Measurements from ENCODE around the gene MOSPD3. TPM values are rescaled to one million over a fixed set of nuclear protein-coding genes. Genes with fewer than 3 reads are reported as not detected.
A peak's percentile ranks its signal among the peaks of the same experiment; 100 is the strongest.

The MOSPD3 gene
- polyA plus RNA-seq, 1 of the 3 experiments (the other 2 are of a cell fraction): 61.7 TPM

- 95% methylated on average over 14 of the region's 14 CpGs for WGBS (ENCODE audit: low lambda C conversion rate)
- Histone ChIP-seq H4K20me1 (ENCODE audit: insufficient read depth) (no peaks in the 10 kb centered on the region), H3K4me3 (ENCODE audit: low read depth in 2 of 2, low read length in 1 of 2) (no peak overlapping the region), H3K4me2 (no peak overlapping the region), H3K9ac (no peak overlapping the region), H3K9me2 (no peaks in the 10 kb centered on the region), H3K9me3 (no peaks in the 10 kb centered on the region), H3K27me3 (ENCODE audit: insufficient read depth) (no peaks in the 10 kb centered on the region), H3K79me2 (ENCODE audit: insufficient read depth) (no peaks in the 10 kb centered on the region), H2AFZ (ENCODE audit: low read depth) (no peak overlapping the region), H3K27ac (ENCODE audit: low read depth in 2 of 2, low read length in 1 of 2) (no peak overlapping the region), H3F3A (replicated peaks; ENCODE audit: insufficient read depth) (no peaks in the 10 kb centered on the region), H3K36me3 (replicated peaks in 1 of 2; ENCODE audit: control insufficient read depth in 1 of 2, insufficient read depth in 2 of 2, low read length in 1 of 2) (peaks cover 21 to 45% of the 10 kb centered on the region in 2 experiments), H3K4me1 (ENCODE audit: control insufficient read depth in 1 of 2, insufficient read depth in 2 of 2, low read depth in 1 of 2, low read length in 1 of 2) (peaks cover 0 to 10% of the 10 kb centered on the region in 2 experiments; a peak in 1 of 4 replicates)
- POLR2A ChIA-PET: no interaction called here
- no peak for TF ChIP-seq NRF1 (IDR thresholded peaks at IDR 0.05; ENCODE audit: low read depth, low read length)
- CTCF ChIA-PET: interaction anchor here (1.0 to 1.4 kb wide), 2 partner anchors 11 to 92 kb away, joined by 5 read pairs; partner anchors contain the start of gene NYAP1
- DNase-seq: peak; percentile 33
These were observed 37.1 kb upstream of the MOSPD3 start for GRCh38 chr7:100575206-100575631.

- H3K4me2 ChIP-seq: no peak overlapping the region
These were observed 36.5 kb upstream of the MOSPD3 start for GRCh38 chr7:100575746-100576383.

More at GRCh38 chr7:100575746-100576383, 36.5 kb upstream of the MOSPD3 start:
- H2AFZ ChIP-seq (ENCODE audit: low read depth): no peak overlapping the region
- H3K4me1 ChIP-seq (ENCODE audit: control insufficient read depth in 1 of 2, insufficient read depth in 2 of 2, low read depth in 1 of 2, low read length in 1 of 2): peaks cover 0 to 4% of the 10 kb centered on the region in 2 experiments; a peak in 1 of 4 replicates
- POLR2A ChIA-PET: interaction anchor here (0.6 kb wide), 1 partner anchor 173 kb away, joined by 3 read pairs; no protein-coding TSS in a partner anchor
- no peak overlapping the region for H3K27ac ChIP-seq (ENCODE audit: low read depth in 2 of 2, low read length in 1 of 2)
- no peaks in the 10 kb centered on the region for H3K27me3 ChIP-seq (ENCODE audit: insufficient read depth)
- peak; percentile 24 for DNase-seq
- no peaks in the 10 kb centered on the region for H4K20me1 ChIP-seq (ENCODE audit: insufficient read depth)
- H3K9ac ChIP-seq: no peak overlapping the region
- H3K4me3 ChIP-seq (ENCODE audit: low read depth in 2 of 2, low read length in 1 of 2): no peak overlapping the region
- no peaks in the 10 kb centered on the region for H3K79me2 ChIP-seq (ENCODE audit: insufficient read depth)
- H3K36me3 ChIP-seq (replicated peaks in 1 of 2; ENCODE audit: control insufficient read depth in 1 of 2, insufficient read depth in 2 of 2, low read length in 1 of 2): peaks cover 21 to 45% of the 10 kb centered on the region in 2 experiments
- H3K9me2 ChIP-seq: no peaks in the 10 kb centered on the region
- CTCF ChIA-PET: interaction anchor here (1.2 to 4.3 kb wide), 5 partner anchors 11 to 16 kb away, joined by 3 to 30 read pairs (median 8); partner anchors contain the start of gene FBXO24
- H3F3A ChIP-seq (replicated peaks; ENCODE audit: insufficient read depth): no peaks in the 10 kb centered on the region
- no peaks in the 10 kb centered on the region for H3K9me3 ChIP-seq
- WGBS (ENCODE audit: low lambda C conversion rate): 89% methylated on average over 16 of the region's 17 CpGs
- TF ChIP-seq CTCF (IDR thresholded peaks at IDR 0.05) (no peak), MEF2A (IDR thresholded peaks at IDR 0.05; ENCODE audit: borderline replicate concordance, low read depth) (no peak), RCOR1 (IDR thresholded peaks at IDR 0.05; ENCODE audit: low read length) (no peak), USF2 (IDR thresholded peaks at IDR 0.05; ENCODE audit: borderline replicate concordance, low read depth, low read length) (no peak), RXRA (IDR thresholded peaks at IDR 0.05; ENCODE audit: borderline replicate concordance, low read depth) (no peak), FOXJ3 (CRISPR knock-in tag; IDR thresholded peaks at IDR 0.05) (no peak), PBX3 (IDR thresholded peaks at IDR 0.05) (no peak), ELF1 (IDR thresholded peaks at IDR 0.05) (no peak), TEAD4 (IDR thresholded peaks at IDR 0.05; ENCODE audit: borderline replicate concordance, insufficient read depth) (no peak), MAX (IDR thresholded peaks at IDR 0.05; ENCODE audit: low read depth) (no peak)

All from SK-N-SH (cell line).